HepG2 (cell line): Measurements from ENCODE around the gene NME1. TPM values are rescaled to one million over a fixed set of nuclear protein-coding genes. Genes with fewer than 3 reads are reported as not detected.

Source experiments
- BCL6 ChIP-seq: IDR thresholded peaks from 2 replicates; pipeline ENCODE4 v1.6.1; 2016; ENCODE audit warnings: missing genetic modification reagents, missing compliant biosample characterization
- CENPBD1 ChIP-seq: sonication (generic); formaldehyde crosslinking; IDR thresholded peaks from 2 replicates; pipeline ENCODE4 v1.8.0; 2022; ENCODE audit warnings: missing genetic modification reagents, low read depth, mild to moderate bottlenecking, borderline replicate concordance
- ETS1 ChIP-seq: sonication (generic); formaldehyde crosslinking; IDR thresholded peaks from 2 replicates; pipeline ENCODE4 v1.4.0; 2020; ENCODE audit warnings: missing genetic modification reagents
- GMEB1 ChIP-seq: sonication (generic); formaldehyde crosslinking; IDR thresholded peaks from 2 replicates; pipeline ENCODE4 v1.5.1; 2020; ENCODE audit warnings: missing genetic modification reagents, mild to moderate bottlenecking, borderline replicate concordance
- HCFC1 ChIP-seq: fragments of 150-350 bp; IDR thresholded peaks from 2 replicates; pipeline ENCODE4 v1.6.1; 2014; ENCODE audit warnings: low read depth, low read length
- HNF1A ChIP-seq, 2 experiments: sonication (generic) in 1 of 2; formaldehyde crosslinking in 1 of 2; IDR thresholded peaks; 2 replicates each; pipeline versions ENCODE4 v1.4.0 to v1.6.1; 2016 to 2020; ENCODE audit warnings: borderline replicate concordance in 1 of 2, low read depth in 1 of 2, mild to moderate bottlenecking in 1 of 2, missing genetic modification reagents in 1 of 2
- IRF1 ChIP-seq: sonication (generic); formaldehyde crosslinking; IDR thresholded peaks from 2 replicates; pipeline ENCODE4 v1.4.0; 2020; ENCODE audit warnings: low read depth, mild to moderate bottlenecking, missing genetic modification reagents
- JUN ChIP-seq: sonication (generic); formaldehyde crosslinking; IDR thresholded peaks from 2 replicates; pipeline ENCODE4 v1.4.0; 2020; ENCODE audit warnings: mild to moderate bottlenecking, missing genetic modification reagents
- MTA1 ChIP-seq: sonication (generic); formaldehyde crosslinking; IDR thresholded peaks from 2 replicates; pipeline ENCODE4 v1.4.0; 2020; ENCODE audit warnings: missing genetic modification reagents, mild to moderate bottlenecking, borderline replicate concordance
- PRDM10 ChIP-seq: sonication (generic); formaldehyde crosslinking; IDR thresholded peaks from 2 replicates; pipeline ENCODE4 v1.4.0; 2020; ENCODE audit warnings: low read depth, missing genetic modification reagents
- SMAD9 ChIP-seq: sonication (generic); formaldehyde crosslinking; IDR thresholded peaks from 2 replicates; pipeline ENCODE4 v1.5.1; 2020; ENCODE audit warnings: mild to moderate bottlenecking, missing genetic modification reagents
- ZFAT ChIP-seq: sonication (generic); formaldehyde crosslinking; conservative IDR thresholded peaks from 2 replicates; pipeline ENCODE4 v1.8.1; 2023; ENCODE audit warnings: missing genetic modification reagents, inconsistent platforms
- ZNF446 ChIP-seq: sonication (generic); formaldehyde crosslinking; IDR thresholded peaks from 2 replicates; pipeline ENCODE4 v1.5.0; 2020; ENCODE audit warnings: mild to moderate bottlenecking, missing genetic modification reagents
- polyA plus RNA-seq, 8 experiments: library from polyadenylated mRNA; depleted of rRNA in 3 of 8; stranded (reverse) in 7 of 8; unstranded in 1 of 8; fragments of >200 nt; fragmentation: Illumina TruSeq in 4 of 8; extraction: Trizol in 4 of 8; gene quantifications; 2 replicates each; pipeline versions ENCODE4 v1.2.1 to v1.2.3, GENCODE V29; 2011 to 2016; ENCODE audit warnings: low read depth in 4 of 8, missing spikeins in 1 of 8, mixed read lengths in 1 of 8; ENCODE audit not compliant: insufficient read depth in 1 of 8
- total RNA-seq, 5 experiments: library from RNA; depleted of rRNA; stranded (reverse); fragments of >200 nt; fragmentation: Illumina TruSeq; extraction: Trizol; gene quantifications; 2 replicates each; pipeline ENCODE4 v1.2.3, GENCODE V29; 2016; ENCODE audit warnings: low read depth in 1 of 5

NME1 gene
- total and polyA plus RNA-seq, 2 of the 13 experiments (the other 11 are each of a cell fraction or from before 2014, with no cell fraction given): 295 to 516 TPM

GRCh38 chr17:51166987-51167931 lies 13.9 kb downstream of the NME1 start (continued):
- TF ChIP-seq HCFC1 (no peak), JUN (CRISPR knock-in tag) (no peak), BCL6 (CRISPR knock-in tag) (no peak), PRDM10 (CRISPR knock-in tag) (no peak), CENPBD1 (CRISPR knock-in tag) (no peak), MTA1 (CRISPR knock-in tag) (no peak), ZNF446 (no peak), ETS1 (no peak), GMEB1 (CRISPR knock-in tag) (peak; percentile 39; the same call in 1 of the 2 replicates), SMAD9 (CRISPR knock-in tag) (0 out of 2 replicates have a peak, but pooled peaks have one; percentile 21), ZFAT (CRISPR knock-in tag) (no peak), HNF1A (IDR thresholded peaks at IDR 0.05; ENCODE audit: low read depth) (no peak), HNF1A (CRISPR knock-in tag; IDR thresholded peaks at IDR 0.05; ENCODE audit: borderline replicate concordance) (no peak; the same call in 1 of the 2 replicates), IRF1 (no peak)
